ENCODE results near the gene SHC3. TPM values are rescaled to one million over a fixed set of nuclear protein-coding genes. Genes with fewer than 3 reads are reported as not detected.

The SHC3 gene
- polyA plus RNA-seq (2013): not detected

GRCh38 chr9:89177944-89178829 is at the start of gene SHC3:
TSS of gene SHC3 (minus strand) at chr9:89178818. CDS start at chr9:89178460, 358 bp downstream.
- Histone ChIP-seq H3K36me3 (ENCODE audit: control insufficient read depth in 4 of 4, insufficient read depth in 4 of 4, low read length in 3 of 4) (no peaks in the 10 kb centered on the region), H3K4me1 (ENCODE audit: control extremely low read depth in 1 of 4, control insufficient read depth in 4 of 4, insufficient read depth in 4 of 4, low read length in 3 of 4) (peaks cover 0 to 33% (median 19%) of the 10 kb centered on the region in 4 experiments), H3K27me3 (replicated peaks in 2 of 5; ENCODE audit: control insufficient read depth in 4 of 5, insufficient read depth in 5 of 5, low read length in 4 of 5) (peaks cover 5 to 75% (median 28%) of the 10 kb centered on the region in 5 experiments), H3K27ac (ENCODE audit: insufficient read depth in 1 of 2, low read depth in 1 of 2, low read length in 2 of 2, poor library complexity in 1 of 2, severe bottlenecking in 2 of 2) (no peak within 1 kb of the TSS), H3K9me3 (ENCODE audit: control extremely low read depth in 1 of 5, control insufficient read depth in 4 of 5, insufficient read depth in 2 of 5, low read depth in 1 of 5, low read length in 4 of 5) (no peaks in the 10 kb centered on the region), H3K4me3 (ENCODE audit: control insufficient read depth in 1 of 7, extremely low read depth in 1 of 7, insufficient read depth in 4 of 7, low read depth in 2 of 7, low read length in 6 of 7) (peak within 1 kb of the TSS in 6 of 7 experiments; percentile 24 to 65 (median 46))
- POLR2A ChIA-PET: no interaction called here
- WGBS (ENCODE audit: insufficient coverage): 1% methylated on average over 78 of the region's 96 CpGs
- CTCF ChIA-PET: no interaction called here
- DNase-seq: peak in 2 of 3 donors; percentile 43 to 57

- Histone ChIP-seq H3K4me1 (ENCODE audit: control extremely low read depth in 1 of 4, control insufficient read depth in 4 of 4, insufficient read depth in 4 of 4, low read length in 3 of 4) (no peaks in the 10 kb centered on the region), H3K27me3 (replicated peaks in 2 of 5; ENCODE audit: control insufficient read depth in 4 of 5, insufficient read depth in 5 of 5, low read length in 4 of 5) (peaks cover 0 to 30% (median 4%) of the 10 kb centered on the region in 5 experiments), H3K9me3 (ENCODE audit: control extremely low read depth in 1 of 5, control insufficient read depth in 4 of 5, insufficient read depth in 2 of 5, low read depth in 1 of 5, low read length in 4 of 5) (peaks cover 0 to 3% (median 0%) of the 10 kb centered on the region in 5 experiments), H3K36me3 (ENCODE audit: control insufficient read depth in 4 of 4, insufficient read depth in 4 of 4, low read length in 3 of 4) (no peaks in the 10 kb centered on the region), H3K27ac (ENCODE audit: insufficient read depth in 1 of 2, low read depth in 1 of 2, low read length in 2 of 2, poor library complexity in 1 of 2, severe bottlenecking in 2 of 2) (no peak overlapping the region), H3K4me3 (ENCODE audit: control insufficient read depth in 1 of 7, extremely low read depth in 1 of 7, insufficient read depth in 4 of 7, low read depth in 2 of 7, low read length in 6 of 7) (no peak overlapping the region)
- POLR2A ChIA-PET: no interaction called here
- DNase-seq: no peak
- WGBS (ENCODE audit: insufficient coverage): 86% methylated on average over 5 of the region's 5 CpGs
- CTCF ChIA-PET: no interaction called here
Measured at GRCh38 chr9:89225991-89226471, 47.4 kb upstream of the SHC3 start.

GRCh38 chr9:89225587-89225986 is 47.0 kb upstream of the SHC3 start:
- Histone ChIP-seq H3K36me3 (ENCODE audit: control insufficient read depth in 4 of 4, insufficient read depth in 4 of 4, low read length in 3 of 4) (no peaks in the 10 kb centered on the region), H3K27ac (ENCODE audit: insufficient read depth in 1 of 2, low read depth in 1 of 2, low read length in 2 of 2, poor library complexity in 1 of 2, severe bottlenecking in 2 of 2) (no peak overlapping the region), H3K4me3 (ENCODE audit: control insufficient read depth in 1 of 7, extremely low read depth in 1 of 7, insufficient read depth in 4 of 7, low read depth in 2 of 7, low read length in 6 of 7) (no peak overlapping the region), H3K9me3 (ENCODE audit: control extremely low read depth in 1 of 5, control insufficient read depth in 4 of 5, insufficient read depth in 2 of 5, low read depth in 1 of 5, low read length in 4 of 5) (peaks cover 0 to 2% (median 0%) of the 10 kb centered on the region in 5 experiments), H3K27me3 (replicated peaks in 2 of 5; ENCODE audit: control insufficient read depth in 4 of 5, insufficient read depth in 5 of 5, low read length in 4 of 5) (peaks cover 0 to 30% (median 4%) of the 10 kb centered on the region in 5 experiments), H3K4me1 (ENCODE audit: control extremely low read depth in 1 of 4, control insufficient read depth in 4 of 4, insufficient read depth in 4 of 4, low read length in 3 of 4) (no peaks in the 10 kb centered on the region)
- DNase-seq: no peak
- ChIA-PET CTCF (no interaction called here), POLR2A (no interaction called here)
- WGBS (ENCODE audit: insufficient coverage): 89% methylated on average over 5 of the region's 5 CpGs

GRCh38 chr9:89225036-89225435 is 46.4 kb upstream of the SHC3 start:
- Histone ChIP-seq H3K4me3 (ENCODE audit: control insufficient read depth in 1 of 7, extremely low read depth in 1 of 7, insufficient read depth in 4 of 7, low read depth in 2 of 7, low read length in 6 of 7) (no peak overlapping the region), H3K27ac (ENCODE audit: insufficient read depth in 1 of 2, low read depth in 1 of 2, low read length in 2 of 2, poor library complexity in 1 of 2, severe bottlenecking in 2 of 2) (no peak overlapping the region), H3K36me3 (ENCODE audit: control insufficient read depth in 4 of 4, insufficient read depth in 4 of 4, low read length in 3 of 4) (no peaks in the 10 kb centered on the region), H3K9me3 (ENCODE audit: control extremely low read depth in 1 of 5, control insufficient read depth in 4 of 5, insufficient read depth in 2 of 5, low read depth in 1 of 5, low read length in 4 of 5) (peaks cover 0 to 2% (median 0%) of the 10 kb centered on the region in 5 experiments), H3K4me1 (ENCODE audit: control extremely low read depth in 1 of 4, control insufficient read depth in 4 of 4, insufficient read depth in 4 of 4, low read length in 3 of 4) (no peaks in the 10 kb centered on the region), H3K27me3 (replicated peaks in 2 of 5; ENCODE audit: control insufficient read depth in 4 of 5, insufficient read depth in 5 of 5, low read length in 4 of 5) (peaks cover 0 to 30% (median 4%) of the 10 kb centered on the region in 5 experiments)
- POLR2A ChIA-PET: no interaction called here
- CTCF ChIA-PET: no interaction called here
- 88% methylated on average over 3 of the region's 4 CpGs for WGBS (ENCODE audit: insufficient coverage)
- DNase-seq: no peak

- Histone ChIP-seq H3K27ac (ENCODE audit: insufficient read depth in 1 of 2, low read depth in 1 of 2, low read length in 2 of 2, poor library complexity in 1 of 2, severe bottlenecking in 2 of 2) (no peak overlapping the region), H3K9me3 (ENCODE audit: control extremely low read depth in 1 of 5, control insufficient read depth in 4 of 5, insufficient read depth in 2 of 5, low read depth in 1 of 5, low read length in 4 of 5) (peaks cover 0 to 2% (median 0%) of the 10 kb centered on the region in 5 experiments), H3K27me3 (replicated peaks in 2 of 5; ENCODE audit: control insufficient read depth in 4 of 5, insufficient read depth in 5 of 5, low read length in 4 of 5) (peaks cover 0 to 29% (median 4%) of the 10 kb centered on the region in 5 experiments), H3K4me3 (ENCODE audit: control insufficient read depth in 1 of 7, extremely low read depth in 1 of 7, insufficient read depth in 4 of 7, low read depth in 2 of 7, low read length in 6 of 7) (no peak overlapping the region), H3K4me1 (ENCODE audit: control extremely low read depth in 1 of 4, control insufficient read depth in 4 of 4, insufficient read depth in 4 of 4, low read length in 3 of 4) (no peaks in the 10 kb centered on the region), H3K36me3 (ENCODE audit: control insufficient read depth in 4 of 4, insufficient read depth in 4 of 4, low read length in 3 of 4) (no peaks in the 10 kb centered on the region)
- POLR2A ChIA-PET: no interaction called here
- DNase-seq: no peak
- CTCF ChIA-PET: no interaction called here
- WGBS (ENCODE audit: insufficient coverage): 98% methylated on average over 4 of the region's 4 CpGs
Measured at GRCh38 chr9:89224633-89225032, 46.0 kb upstream of the SHC3 start.

- 100% methylated on average over 2 of the region's 5 CpGs for WGBS (ENCODE audit: insufficient coverage)
- no peak overlapping the region for H3K4me3 ChIP-seq (ENCODE audit: control insufficient read depth in 1 of 7, extremely low read depth in 1 of 7, insufficient read depth in 4 of 7, low read depth in 2 of 7, low read length in 6 of 7)
- POLR2A ChIA-PET: no interaction called here
- CTCF ChIA-PET: no interaction called here
- peaks cover 0 to 30% (median 4%) of the 10 kb centered on the region in 5 experiments for H3K27me3 ChIP-seq (replicated peaks in 2 of 5; ENCODE audit: control insufficient read depth in 4 of 5, insufficient read depth in 5 of 5, low read length in 4 of 5)
- DNase-seq: no peak
- H3K27ac ChIP-seq (ENCODE audit: insufficient read depth in 1 of 2, low read depth in 1 of 2, low read length in 2 of 2, poor library complexity in 1 of 2, severe bottlenecking in 2 of 2): no peak overlapping the region
- H3K4me1 ChIP-seq (ENCODE audit: control extremely low read depth in 1 of 4, control insufficient read depth in 4 of 4, insufficient read depth in 4 of 4, low read length in 3 of 4): no peaks in the 10 kb centered on the region
- H3K36me3 ChIP-seq (ENCODE audit: control insufficient read depth in 4 of 4, insufficient read depth in 4 of 4, low read length in 3 of 4): no peaks in the 10 kb centered on the region
- peaks cover 0 to 2% (median 0%) of the 10 kb centered on the region in 5 experiments for H3K9me3 ChIP-seq (ENCODE audit: control extremely low read depth in 1 of 5, control insufficient read depth in 4 of 5, insufficient read depth in 2 of 5, low read depth in 1 of 5, low read length in 4 of 5)
Measured at GRCh38 chr9:89223396-89223977, 44.9 kb upstream of the SHC3 start.

- Histone ChIP-seq H3K36me3 (ENCODE audit: control insufficient read depth in 4 of 4, insufficient read depth in 4 of 4, low read length in 3 of 4) (no peaks in the 10 kb centered on the region), H3K27ac (ENCODE audit: insufficient read depth in 1 of 2, low read depth in 1 of 2, low read length in 2 of 2, poor library complexity in 1 of 2, severe bottlenecking in 2 of 2) (no peak overlapping the region), H3K27me3 (replicated peaks in 2 of 5; ENCODE audit: control insufficient read depth in 4 of 5, insufficient read depth in 5 of 5, low read length in 4 of 5) (peaks cover 2 to 11% (median 6%) of the 10 kb centered on the region in 5 experiments), H3K9me3 (ENCODE audit: control extremely low read depth in 1 of 5, control insufficient read depth in 4 of 5, insufficient read depth in 2 of 5, low read depth in 1 of 5, low read length in 4 of 5) (no peaks in the 10 kb centered on the region), H3K4me3 (ENCODE audit: control insufficient read depth in 1 of 7, extremely low read depth in 1 of 7, insufficient read depth in 4 of 7, low read depth in 2 of 7, low read length in 6 of 7) (no peak overlapping the region), H3K4me1 (ENCODE audit: control extremely low read depth in 1 of 4, control insufficient read depth in 4 of 4, insufficient read depth in 4 of 4, low read length in 3 of 4) (no peaks in the 10 kb centered on the region)
- no peak for DNase-seq
- ChIA-PET CTCF (interaction anchor here (1.6 kb wide), 1 partner anchor 14 kb away, joined by 4 read pairs; no protein-coding TSS in a partner anchor), POLR2A (no interaction called here)
- WGBS (ENCODE audit: insufficient coverage): 100% methylated on average over 3 of the region's 5 CpGs
Measured at GRCh38 chr9:89219637-89220036, 41.0 kb upstream of the SHC3 start.

All from common myeloid progenitor, CD34-positive (primary cell).